Retinal pigment epithelial cell (primary cell): ENCODE results near the gene GAK.

ENCODE experiments used
- DNase-seq: peaks from one replicate; pipeline ENCODE4 v3.0.0-alpha.2; 2010; ENCODE audit warnings: low read depth
- H3K4me3 ChIP-seq: 2 replicates; pipeline ENCODE4 v1.5.1; 2011; ENCODE audit warnings: mild to moderate bottlenecking, low read length, control low read depth, moderate library complexity
- CTCF ChIP-seq: conservative IDR thresholded peaks from 2 replicates; pipeline ENCODE4 v1.5.1; 2011; ENCODE audit warnings: low read depth, low read length, control low read depth, inconsistent platforms

The GAK gene

GRCh38 chr4:907103-907400 lies 25.1 kb downstream of the GAK start:
- DNase-seq = no peak
- no peak for TF ChIP-seq CTCF
- H3K4me3 ChIP-seq = no peak overlapping the region

GRCh38 chr4:906339-907102 lies 25.6 kb downstream of the GAK start:
- H3K4me3 ChIP-seq = no peak overlapping the region
- DNase-seq = no peak
- TF ChIP-seq CTCF = no peak

- DNase-seq = no peak
- no peak for TF ChIP-seq CTCF
Measured at GRCh38 chr4:905485-906338, 26.4 kb downstream of the GAK start.

GRCh38 chr4:903066-904046 lies 28.8 kb downstream of the GAK start:
- DNase-seq = no peak
- H3K4me3 ChIP-seq = no peak overlapping the region
- no peak for TF ChIP-seq CTCF

More at GRCh38 chr4:905485-906338, 26.4 kb downstream of the GAK start:
- no peak overlapping the region for H3K4me3 ChIP-seq

GRCh38 chr4:901192-901910 lies 30.8 kb downstream of the GAK start:
- TF ChIP-seq CTCF = no peak
- no peak for DNase-seq

GRCh38 chr4:900721-901120 lies 31.4 kb downstream of the GAK start:
- H3K4me3 ChIP-seq = no peak overlapping the region
- TF ChIP-seq CTCF = no peak

More at GRCh38 chr4:901192-901910, 30.8 kb downstream of the GAK start:
- H3K4me3 ChIP-seq = no peak overlapping the region

More at GRCh38 chr4:900721-901120, 31.4 kb downstream of the GAK start:
- DNase-seq = no peak
